GM23338 (cell line): ENCODE measurements around the gene PPID. TPM values are rescaled to one million over a fixed set of nuclear protein-coding genes. Genes with fewer than 3 reads are reported as not detected.

Experiments used
- ATAC-seq: fragments of 200-7000 bp; cut with Tn5 transposase; 3 replicates; pipeline ENCODE4 v1.9.1; 2020
- DNase-seq: peaks from one replicate; pipeline ENCODE4 v3.0.0-alpha.2; 2015; ENCODE audit warnings: low spot score
- H2AFZ ChIP-seq: fragments of 200-600 bp; sonication (generic); 2 replicates; pipeline ENCODE4 v1.8.0; 2016; ENCODE audit warnings: antibody characterized with exemption, mild to moderate bottlenecking, moderate library complexity
- H3F3A ChIP-seq: fragments of 200-600 bp; sonication (generic); replicated peaks from 2 replicates; pipeline ENCODE4 v1.8.0; 2017; ENCODE audit warnings: antibody characterized with exemption, mixed run types, low read depth
- H3K27ac ChIP-seq: fragments of 200-600 bp; sonication (generic); 2 replicates; pipeline ENCODE4 v1.6.1; 2016; ENCODE audit warnings: low read depth
- H3K27me3 ChIP-seq: fragments of 200-600 bp; sonication (generic); 2 replicates; pipeline ENCODE4 v1.8.0; 2016; ENCODE audit warnings: mild to moderate bottlenecking, mixed run types, moderate library complexity; ENCODE audit not compliant: insufficient read depth
- H3K36me3 ChIP-seq: fragments of 200-600 bp; sonication (generic); 2 replicates; pipeline ENCODE4 v1.8.0; 2016; ENCODE audit warnings: mild to moderate bottlenecking; ENCODE audit not compliant: insufficient read depth
- H3K4me1 ChIP-seq: fragments of 200-600 bp; sonication (generic); 2 replicates; pipeline ENCODE4 v1.8.0; 2016; ENCODE audit warnings: mild to moderate bottlenecking, moderate library complexity; ENCODE audit not compliant: insufficient read depth
- H3K4me2 ChIP-seq: fragments of 200-600 bp; sonication (generic); 2 replicates; pipeline ENCODE4 v1.7.1; 2017; ENCODE audit warnings: mixed run types
- H3K4me3 ChIP-seq: fragments of 200-600 bp; sonication (generic); 2 replicates; pipeline ENCODE4 v1.6.1; 2016; ENCODE audit warnings: mixed run types
- H3K79me2 ChIP-seq: fragments of 200-600 bp; sonication (generic); replicated peaks from 2 replicates; pipeline ENCODE4 v1.8.0; 2017; ENCODE audit warnings: mild to moderate bottlenecking; ENCODE audit not compliant: insufficient read depth
- H3K9me2 ChIP-seq: fragments of 200-600 bp; sonication (generic); 2 replicates; pipeline ENCODE4 v1.8.0; 2017; ENCODE audit not compliant: insufficient read depth
- H4K20me1 ChIP-seq: fragments of 200-600 bp; sonication (generic); replicated peaks from 2 replicates; pipeline ENCODE4 v1.8.0; 2017; ENCODE audit warnings: mild to moderate bottlenecking; ENCODE audit not compliant: insufficient read depth
- H3K27ac Mint-ChIP-seq: 2 replicates; pipeline ENCODE4 v1.8.0; 2020; ENCODE audit warnings: inconsistent platforms, mild to moderate bottlenecking, moderate library complexity, mixed read lengths
- H3K27me3 Mint-ChIP-seq: 3 replicates; pipeline ENCODE4 v1.8.0; 2022; ENCODE audit warnings: low read depth, mild to moderate bottlenecking, moderate library complexity, mixed read lengths, inconsistent platforms; ENCODE audit not compliant: insufficient read depth, poor library complexity
- H3K36me3 Mint-ChIP-seq: 3 replicates; pipeline ENCODE4 v1.8.0; 2021; ENCODE audit warnings: low read depth, mild to moderate bottlenecking, inconsistent platforms, moderate library complexity, mixed read lengths
- H3K4me1 Mint-ChIP-seq: 3 replicates; pipeline ENCODE4 v1.8.0; 2020; ENCODE audit warnings: mild to moderate bottlenecking, inconsistent platforms, mixed read lengths
- H3K4me3 Mint-ChIP-seq: 3 replicates; pipeline ENCODE4 v1.8.0; 2021; ENCODE audit warnings: moderate library complexity, mild to moderate bottlenecking, inconsistent platforms, mixed read lengths
- H3K9me3 Mint-ChIP-seq: 3 replicates; pipeline ENCODE4 v1.8.0; 2020; ENCODE audit warnings: moderate library complexity, mild to moderate bottlenecking, inconsistent platforms, mixed read lengths
- CREB1 ChIP-seq: fragments of 250-450 bp; sonication (Bioruptor Pico); IDR thresholded peaks from 2 replicates; pipeline ENCODE4 v1.5.0; 2020; ENCODE audit warnings: low read depth, mild to moderate bottlenecking, moderate library complexity
- CTCF ChIP-seq, 2 experiments: fragments of 200-600 bp in 1 of 2; sonication (generic) in 1 of 2; conservative IDR thresholded peaks; 2 replicates each; pipeline versions ENCODE4 v1.5.1 to v1.6.1; 2016 to 2017; ENCODE audit warnings: antibody characterized with exemption in 2 of 2, low read depth in 2 of 2, mild to moderate bottlenecking in 2 of 2, moderate library complexity in 1 of 2
- ETS1 ChIP-seq: IDR thresholded peaks from 2 replicates; pipeline ENCODE4 v1.6.1; 2016; ENCODE audit warnings: antibody characterized with exemption
- EZH2 ChIP-seq: fragments of 200-600 bp; sonication (generic); IDR thresholded peaks from one replicate; pipeline ENCODE4 v1.8.0; 2017; ENCODE audit warnings: antibody characterized with exemption, mild to moderate bottlenecking, low read depth; ENCODE audit not compliant: unreplicated experiment
- EZH2phosphoT487 ChIP-seq: fragments of 200-600 bp; sonication (generic); IDR thresholded peaks from one replicate; pipeline ENCODE4 v1.8.1; 2018; ENCODE audit warnings: antibody characterized with exemption; ENCODE audit not compliant: unreplicated experiment
- JUNB ChIP-seq: IDR thresholded peaks from one replicate; pipeline ENCODE4 v1.6.1; 2016; ENCODE audit warnings: antibody characterized with exemption; ENCODE audit not compliant: unreplicated experiment
- NANOG ChIP-seq: IDR thresholded peaks from 2 replicates; pipeline ENCODE4 v1.6.1; 2016; ENCODE audit warnings: antibody characterized with exemption, borderline replicate concordance
- POLR2AphosphoS5 ChIP-seq: IDR thresholded peaks from 2 replicates; pipeline ENCODE4 v1.6.1; 2016; ENCODE audit warnings: antibody characterized with exemption, low read depth
- REST ChIP-seq: IDR thresholded peaks from one replicate; pipeline ENCODE4 v1.6.1; 2018; ENCODE audit warnings: antibody characterized with exemption; ENCODE audit not compliant: unreplicated experiment
- STAT1 ChIP-seq: IDR thresholded peaks from one replicate; pipeline ENCODE4 v1.6.1; 2016; ENCODE audit warnings: antibody characterized with exemption; ENCODE audit not compliant: unreplicated experiment
- ZNF114 ChIP-seq: fragments of 250-450 bp; sonication (Bioruptor Pico); IDR thresholded peaks from 2 replicates; pipeline ENCODE4 v1.5.0; 2020; ENCODE audit warnings: mild to moderate bottlenecking, moderate library complexity
- ZNF331 ChIP-seq: fragments of 250-450 bp; sonication (Bioruptor Pico); IDR thresholded peaks from 2 replicates; pipeline ENCODE4 v1.5.0; 2020; ENCODE audit warnings: low read depth, mild to moderate bottlenecking, moderate library complexity
- ZNF462 ChIP-seq: fragments of 250-450 bp; sonication (Bioruptor Pico); IDR thresholded peaks from 2 replicates; pipeline ENCODE4 v1.5.0; 2020; ENCODE audit warnings: mild to moderate bottlenecking, moderate library complexity
- polyA plus RNA-seq: library from polyadenylated mRNA; unstranded; fragments of >200 nt; fragmentation: Nextera tagmentation; extraction: Ambion mirVana; gene quantifications from 2 replicates; pipeline ENCODE4 v1.2.1, GENCODE V29; 2016
- total RNA-seq: library from RNA; depleted of rRNA; stranded (reverse); fragments of >200 nt; shearing (Covaris generic); gene quantifications from 2 replicates; pipeline ENCODE4 v1.2.3, GENCODE V29; 2014

PPID gene
- total and polyA plus RNA-seq, 2 experiments from 2014 or later = 56.6 to 66.2 TPM

- no peaks in the 10 kb centered on the region for H3K27me3 ChIP-seq
- H3K4me1 Mint-ChIP-seq = no peaks in the 10 kb centered on the region
- no peak overlapping the region for H3K4me3 Mint-ChIP-seq
- H3K9me2 ChIP-seq = no peaks in the 10 kb centered on the region
- no peak overlapping the region for H3K27ac Mint-ChIP-seq
- peaks cover 7% of the 10 kb centered on the region for H4K20me1 ChIP-seq
- H3K4me2 ChIP-seq = no peak overlapping the region
- no peak overlapping the region for H3K4me3 ChIP-seq
- H3K36me3 Mint-ChIP-seq = peaks cover 90% of the 10 kb centered on the region
- 0 out of 2 replicates have a peak, but pooled peaks cover 6% of the 10 kb centered on the region for H3K79me2 ChIP-seq
- H2AFZ ChIP-seq = no peak overlapping the region
- H3K9me3 Mint-ChIP-seq = no peaks in the 10 kb centered on the region
- no peak for TF ChIP-seq STAT1
- TF ChIP-seq ETS1 = no peak
- no peak for TF ChIP-seq REST
- TF ChIP-seq POLR2AphosphoS5 = no peak
- TF ChIP-seq CTCF (conservative IDR thresholded peaks at IDR 0.05; ENCODE audit: low read depth in 2 of 2) = no peak
- no peak for TF ChIP-seq ZNF114 (CRISPR knock-in tag)
- no peak for TF ChIP-seq NANOG
- TF ChIP-seq ZNF462 (CRISPR knock-in tag) = no peak
- no peak for TF ChIP-seq EZH2
- TF ChIP-seq JUNB = no peak
- no peak for TF ChIP-seq EZH2phosphoT487
- TF ChIP-seq CREB1 (CRISPR knock-in tag) = no peak
- no peak for TF ChIP-seq ZNF331 (CRISPR knock-in tag)
- H3F3A ChIP-seq = no peaks in the 10 kb centered on the region
- ATAC-seq (no peak), DNase-seq (no peak)
- H3K36me3 ChIP-seq = peaks cover 80% of the 10 kb centered on the region
- no peaks in the 10 kb centered on the region for H3K4me1 ChIP-seq
- H3K27me3 Mint-ChIP-seq = no peaks in the 10 kb centered on the region
- H3K27ac ChIP-seq = no peak overlapping the region
Measured at GRCh38 chr4:158714937-158715336, 8.3 kb downstream of the PPID start.
